ENCODE results near the gene NT5DC2.

GRCh38 chr3:52479877-52480575 is 53.6 kb downstream of the NT5DC2 start:
- TF ChIP-seq CTCF (IDR thresholded peaks at IDR 0.05; ENCODE audit: control extremely low read depth in 1 of 3, insufficient read depth in 1 of 3, low read depth in 1 of 3, low read length in 3 of 3) (no peak), JUN (IDR thresholded peaks at IDR 0.05; ENCODE audit: low read depth, low read length) (no peak), CBX5 (IDR thresholded peaks at IDR 0.05; ENCODE audit: low read depth, low read length) (no peak), BRCA1 (IDR thresholded peaks at IDR 0.05; ENCODE audit: low read depth, low read length) (no peak), RAD21 (IDR thresholded peaks at IDR 0.05 in 1 of 2, conservative IDR thresholded peaks at IDR 0.05 in 1 of 2; ENCODE audit: low read depth in 2 of 2, low read length in 2 of 2) (no peak)
